GM12891 (cell line): ENCODE measurements around the gene RNF14.

Experiments used
- PAX5 ChIP-seq: IDR thresholded peaks from 2 replicates; pipeline ENCODE4 v1.6.1; 2011; ENCODE audit warnings: low read length, moderate library complexity, mild to moderate bottlenecking; ENCODE audit not compliant: insufficient read depth, severe bottlenecking
- POLR2A ChIP-seq: IDR thresholded peaks from 2 replicates; pipeline ENCODE4 v1.6.1; 2011; ENCODE audit warnings: low read depth, low read length, control low read depth
- POLR2AphosphoS5 ChIP-seq: IDR thresholded peaks from 2 replicates; pipeline ENCODE4 v1.6.1; 2011; ENCODE audit warnings: low read depth, low read length, control low read depth
- POU2F2 ChIP-seq: IDR thresholded peaks from 2 replicates; pipeline ENCODE4 v1.6.1; 2011; ENCODE audit warnings: low read depth, mild to moderate bottlenecking, control low read depth, low read length, moderate library complexity
- TAF1 ChIP-seq: IDR thresholded peaks from 2 replicates; pipeline ENCODE4 v1.6.1; 2011; ENCODE audit warnings: low read depth, low read length, control low read depth

GRCh38 chr5:141952020-141952419, 16.9 kb upstream of the RNF14 start:
- TF ChIP-seq POLR2A: no peak
- TF ChIP-seq POLR2AphosphoS5: no peak
- no peak for TF ChIP-seq TAF1
- TF ChIP-seq PAX5: no peak
- no peak for TF ChIP-seq POU2F2
